ENCODE measurements around the gene SUPT6H. TPM values are rescaled to one million over a fixed set of nuclear protein-coding genes. Genes with fewer than 3 reads are reported as not detected.
"Not testable (repeated sequence)": the region's sequence is repeated elsewhere in the genome, so short reads cannot be mapped to it uniquely, and the experiment has no call there.

SUPT6H gene
- total RNA-seq, 1 donor from 2014 or later = 96.9 TPM

- DNase-seq (ENCODE audit: low spot score) = no peak
Measured at GRCh38 chr17:28648698-28649097, 13.3 kb upstream of the SUPT6H start.

GRCh38 chr17:28655160-28655559 lies 6.8 kb upstream of the SUPT6H start:
- no peak for DNase-seq (ENCODE audit: low spot score)

- no peak for DNase-seq (ENCODE audit: low spot score)
Measured at GRCh38 chr17:28657756-28658155, 4.2 kb upstream of the SUPT6H start.

GRCh38 chr17:28658342-28658741 lies 3.7 kb upstream of the SUPT6H start:
- DNase-seq (ENCODE audit: low spot score) = not testable (repeated sequence)

- not testable (repeated sequence) for DNase-seq (ENCODE audit: low spot score)
Measured at GRCh38 chr17:28658766-28659496, 3.1 kb upstream of the SUPT6H start.

- not testable (repeated sequence) for DNase-seq (ENCODE audit: low spot score)
Measured at GRCh38 chr17:28659497-28659881, 2.5 kb upstream of the SUPT6H start.

GRCh38 chr17:28662527-28662829 lies 473 bp downstream of the SUPT6H start:
- DNase-seq (ENCODE audit: low spot score) = no peak

GRCh38 chr17:28663723-28664122 lies 1.7 kb downstream of the SUPT6H start:
- DNase-seq (ENCODE audit: low spot score) = no peak

GRCh38 chr17:28665994-28666393 lies 4.0 kb downstream of the SUPT6H start:
- no peak for DNase-seq (ENCODE audit: low spot score)

GRCh38 chr17:28667870-28668269 lies 5.9 kb downstream of the SUPT6H start:
- DNase-seq (ENCODE audit: low spot score) = no peak

- DNase-seq (ENCODE audit: low spot score) = no peak
Measured at GRCh38 chr17:28669918-28670317, 7.9 kb downstream of the SUPT6H start.

GRCh38 chr17:28675490-28675889 lies 13.5 kb downstream of the SUPT6H start:
- no peak for DNase-seq (ENCODE audit: low spot score)

GRCh38 chr17:28675980-28676379 lies 14.0 kb downstream of the SUPT6H start:
- no peak for DNase-seq (ENCODE audit: low spot score)

GRCh38 chr17:28682655-28683054 lies 20.6 kb downstream of the SUPT6H start:
- no peak for DNase-seq (ENCODE audit: low spot score)

- no peak for DNase-seq (ENCODE audit: low spot score)
Measured at GRCh38 chr17:28684963-28685362, 23.0 kb downstream of the SUPT6H start.

GRCh38 chr17:28685366-28685765 lies 23.4 kb downstream of the SUPT6H start:
- DNase-seq (ENCODE audit: low spot score) = no peak

GRCh38 chr17:28686296-28686695 lies 24.3 kb downstream of the SUPT6H start:
- no peak for DNase-seq (ENCODE audit: low spot score)

GRCh38 chr17:28688481-28688880 lies 26.5 kb downstream of the SUPT6H start:
- no peak for DNase-seq (ENCODE audit: low spot score)

- no peak for DNase-seq (ENCODE audit: low spot score)
Measured at GRCh38 chr17:28689011-28689410, 27.0 kb downstream of the SUPT6H start.

GRCh38 chr17:28693869-28694268 lies 31.9 kb downstream of the SUPT6H start:
- DNase-seq (ENCODE audit: low spot score) = no peak

GRCh38 chr17:28698253-28698941 lies 36.4 kb downstream of the SUPT6H start:
- DNase-seq (ENCODE audit: low spot score) = no peak

GRCh38 chr17:28700278-28700677 lies 38.3 kb downstream of the SUPT6H start:
- no peak for DNase-seq (ENCODE audit: low spot score)

GRCh38 chr17:28700830-28701492 lies 39.0 kb downstream of the SUPT6H start:
- no peak for DNase-seq (ENCODE audit: low spot score)

Data from ureter (tissue), 1 donor.